ENCODE measurements around the gene ZACN.
"Not testable (repeated sequence)": the region's sequence is repeated elsewhere in the genome, so short reads cannot be mapped to it uniquely, and the experiment has no call there.

Gene ZACN

GRCh38 chr17:76078860-76079534, at the start of gene ZACN:
Gene ZACN (plus strand): TSS chr17:76079182. CDS start chr17:76079265, 83 bp downstream.
- DNase-seq (ENCODE audit: low read depth in 2 of 2): no peak

- DNase-seq (ENCODE audit: low read depth in 2 of 2): no peak
Observed at GRCh38 chr17:76032073-76032779, 46.8 kb upstream of the ZACN start.

GRCh38 chr17:76032780-76033108, 46.2 kb upstream of the ZACN start:
- DNase-seq (ENCODE audit: low read depth in 2 of 2): no peak

GRCh38 chr17:76033139-76033538, 45.8 kb upstream of the ZACN start:
- DNase-seq (ENCODE audit: low read depth in 2 of 2): no peak

GRCh38 chr17:76034428-76035350, 44.3 kb upstream of the ZACN start:
- DNase-seq (ENCODE audit: low read depth in 2 of 2): no peak

GRCh38 chr17:76036497-76037261, 42.3 kb upstream of the ZACN start:
- DNase-seq (ENCODE audit: low read depth in 2 of 2): no peak

- DNase-seq (ENCODE audit: low read depth in 2 of 2): no peak
Observed at GRCh38 chr17:76038050-76038449, 40.9 kb upstream of the ZACN start.

GRCh38 chr17:76039121-76039520, 39.9 kb upstream of the ZACN start:
- DNase-seq (ENCODE audit: low read depth in 2 of 2): no peak

GRCh38 chr17:76040376-76040775, 38.6 kb upstream of the ZACN start:
- DNase-seq (ENCODE audit: low read depth in 2 of 2): no peak

GRCh38 chr17:76042868-76043267, 36.1 kb upstream of the ZACN start:
- not testable (repeated sequence) for DNase-seq (ENCODE audit: low read depth in 2 of 2)

GRCh38 chr17:76044475-76045007, 34.4 kb upstream of the ZACN start:
- not testable (repeated sequence) for DNase-seq (ENCODE audit: low read depth in 2 of 2)

GRCh38 chr17:76046064-76046463, 32.9 kb upstream of the ZACN start:
- DNase-seq (ENCODE audit: low read depth in 2 of 2): no peak

- no peak for DNase-seq (ENCODE audit: low read depth in 2 of 2)
Observed at GRCh38 chr17:76048025-76048605, 30.9 kb upstream of the ZACN start.

- DNase-seq (ENCODE audit: low read depth in 2 of 2): no peak
Observed at GRCh38 chr17:76048711-76049110, 30.3 kb upstream of the ZACN start.

- DNase-seq (ENCODE audit: low read depth in 2 of 2): no peak
Observed at GRCh38 chr17:76049239-76049638, 29.7 kb upstream of the ZACN start.

- DNase-seq (ENCODE audit: low read depth in 2 of 2): no peak
Observed at GRCh38 chr17:76049836-76050537, 29.0 kb upstream of the ZACN start.

GRCh38 chr17:76050538-76051467, 28.2 kb upstream of the ZACN start:
- DNase-seq (ENCODE audit: low read depth in 2 of 2): no peak

GRCh38 chr17:76051561-76051960, 27.4 kb upstream of the ZACN start:
- DNase-seq (ENCODE audit: low read depth in 2 of 2): no peak

Data from stimulated activated CD8-positive, alpha-beta memory T cell treated with anti-CD3 and anti-CD28 coated beads, Interleukin-7, amount 100 ng/mL, for 1 hour (primary cell).